HEK293T (cell line): ENCODE results near the gene AGO1.
A peak's percentile ranks its signal among the peaks of the same experiment; 100 is the strongest.

Experiments
- CTCF ChIA-PET: fragments of 350-600 bp; formaldehyde crosslinking; extraction: SDS; loops from one replicate; lab custom pipeline; 2021; ENCODE audit warnings: antibody characterized with exemption, inconsistent platforms; lab: Yijun Ruan, JAX
- POLR2A ChIA-PET: fragments of 350-600 bp; formaldehyde crosslinking; extraction: SDS; loops from one replicate; lab custom pipeline; 2020; ENCODE audit warnings: antibody characterized with exemption, inconsistent platforms; lab: Yijun Ruan, JAX
- DNase-seq: peaks from one replicate; pipeline ENCODE4 v3.0.0; 2012; ENCODE audit warnings: mixed read lengths; ENCODE audit errors: extremely low spot score
- ARNT ChIP-seq: fragments of 450-650 bp; IDR thresholded peaks from 2 replicates; pipeline ENCODE4 v1.6.1; 2017; ENCODE audit warnings: mild to moderate bottlenecking
- BHLHE40 ChIP-seq: fragments of 450-650 bp; IDR thresholded peaks from 2 replicates; pipeline ENCODE4 v1.6.1; 2016; ENCODE audit warnings: mild to moderate bottlenecking, moderate library complexity, borderline replicate concordance
- CTBP1 ChIP-seq: fragments of 450-650 bp; IDR thresholded peaks from 2 replicates; pipeline ENCODE4 v1.6.1; 2016; ENCODE audit warnings: borderline replicate concordance
- ELF4 ChIP-seq: fragments of 450-650 bp; IDR thresholded peaks from 2 replicates; pipeline ENCODE4 v1.6.1; 2017; ENCODE audit warnings: antibody characterized with exemption
- FOXA1 ChIP-seq: fragments of 450-650 bp; IDR thresholded peaks from 2 replicates; pipeline ENCODE4 v1.6.1; 2016; ENCODE audit warnings: mild to moderate bottlenecking
- FOXK2 ChIP-seq: fragments of 450-650 bp; IDR thresholded peaks from 2 replicates; pipeline ENCODE4 v1.6.1; 2016; ENCODE audit warnings: mild to moderate bottlenecking
- FOXM1 ChIP-seq: fragments of 450-650 bp; IDR thresholded peaks from 2 replicates; pipeline ENCODE4 v1.6.1; 2017; ENCODE audit warnings: mild to moderate bottlenecking, borderline replicate concordance
- HDGF ChIP-seq: fragments of 450-650 bp; IDR thresholded peaks from 2 replicates; pipeline ENCODE4 v1.6.1; 2017; ENCODE audit warnings: antibody characterized with exemption, borderline replicate concordance
- L3MBTL2 ChIP-seq: fragments of 450-650 bp; conservative IDR thresholded peaks from 2 replicates; pipeline ENCODE4 v1.6.1; 2016; ENCODE audit warnings: mild to moderate bottlenecking
- LEF1 ChIP-seq: fragments of 450-650 bp; IDR thresholded peaks from 2 replicates; pipeline ENCODE4 v1.6.1; 2017; ENCODE audit warnings: mild to moderate bottlenecking, borderline replicate concordance
- NFRKB ChIP-seq: fragments of 450-650 bp; IDR thresholded peaks from 2 replicates; pipeline ENCODE4 v1.6.1; 2016; ENCODE audit warnings: mild to moderate bottlenecking, moderate library complexity
- SP1 ChIP-seq: fragments of 450-650 bp; IDR thresholded peaks from 2 replicates; pipeline ENCODE4 v1.6.1; 2017
- SUZ12 ChIP-seq: fragments of 450-650 bp; IDR thresholded peaks from 2 replicates; pipeline ENCODE4 v1.6.1; 2016; ENCODE audit warnings: mild to moderate bottlenecking
- TARDBP ChIP-seq: fragments of 450-650 bp; IDR thresholded peaks from 2 replicates; pipeline ENCODE4 v1.6.1; 2016
- ZNF384 ChIP-seq: fragments of 450-650 bp; IDR thresholded peaks from 2 replicates; pipeline ENCODE4 v1.6.1; 2016
- TF ChIP-seq, protein P1 (sequence below): fragments of 450-650 bp; IDR thresholded peaks from 2 replicates; pipeline ENCODE4 v1.6.1; 2016

Gene AGO1

GRCh38 chr1:35925741-35926140 lies 42.7 kb downstream of the AGO1 start:
- ChIA-PET CTCF (no interaction called here), POLR2A (no interaction called here)
- DNase-seq = no peak
- TF ChIP-seq BHLHE40 = no peak
- TF ChIP-seq L3MBTL2 = no peak
- TF ChIP-seq FOXK2 = no peak
- TF ChIP-seq FOXM1 = no peak
- no peak for TF ChIP-seq NFRKB
- TF ChIP-seq ZNF384 = no peak
- TF ChIP-seq LEF1 = no peak
- TF ChIP-seq, protein P1, sequence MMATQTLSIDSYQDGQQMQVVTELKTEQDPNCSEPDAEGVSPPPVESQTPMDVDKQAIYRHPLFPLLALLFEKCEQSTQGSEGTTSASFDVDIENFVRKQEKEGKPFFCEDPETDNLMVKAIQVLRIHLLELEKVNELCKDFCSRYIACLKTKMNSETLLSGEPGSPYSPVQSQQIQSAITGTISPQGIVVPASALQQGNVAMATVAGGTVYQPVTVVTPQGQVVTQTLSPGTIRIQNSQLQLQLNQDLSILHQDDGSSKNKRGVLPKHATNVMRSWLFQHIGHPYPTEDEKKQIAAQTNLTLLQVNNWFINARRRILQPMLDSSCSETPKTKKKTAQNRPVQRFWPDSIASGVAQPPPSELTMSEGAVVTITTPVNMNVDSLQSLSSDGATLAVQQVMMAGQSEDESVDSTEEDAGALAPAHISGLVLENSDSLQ = no peak
- no peak for TF ChIP-seq ELF4
- TF ChIP-seq ARNT = no peak
- TF ChIP-seq FOXA1 = no peak
- no peak for TF ChIP-seq SUZ12
- TF ChIP-seq TARDBP = no peak
- TF ChIP-seq CTBP1 = no peak
- TF ChIP-seq HDGF = no peak
- no peak for TF ChIP-seq SP1

DNA sequence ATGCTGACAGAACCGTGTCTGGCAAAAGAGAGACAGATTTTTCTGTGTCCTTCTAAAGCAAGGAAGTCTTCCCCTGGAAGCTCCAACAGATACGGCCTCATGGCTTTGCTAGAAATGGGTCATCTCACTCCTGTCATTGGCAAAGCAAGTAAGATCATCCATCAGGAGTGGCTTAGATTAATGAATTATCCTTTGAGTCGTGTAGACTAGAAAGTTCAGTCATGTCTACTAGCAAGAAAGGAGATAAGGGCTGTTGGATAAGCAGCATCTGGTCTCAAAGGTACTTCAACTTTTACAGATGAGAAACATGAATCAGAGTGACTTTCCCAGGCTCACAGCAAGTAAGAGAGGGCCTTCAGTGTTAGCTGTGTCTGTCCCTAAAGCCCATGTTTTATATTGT lies 44.5 kb downstream of the AGO1 start:
- ChIA-PET POLR2A (no interaction called here), CTCF (no interaction called here)
- no peak for DNase-seq
- TF ChIP-seq FOXM1 (no peak), FOXA1 (no peak), L3MBTL2 (no peak), NFRKB (no peak)

DNA sequence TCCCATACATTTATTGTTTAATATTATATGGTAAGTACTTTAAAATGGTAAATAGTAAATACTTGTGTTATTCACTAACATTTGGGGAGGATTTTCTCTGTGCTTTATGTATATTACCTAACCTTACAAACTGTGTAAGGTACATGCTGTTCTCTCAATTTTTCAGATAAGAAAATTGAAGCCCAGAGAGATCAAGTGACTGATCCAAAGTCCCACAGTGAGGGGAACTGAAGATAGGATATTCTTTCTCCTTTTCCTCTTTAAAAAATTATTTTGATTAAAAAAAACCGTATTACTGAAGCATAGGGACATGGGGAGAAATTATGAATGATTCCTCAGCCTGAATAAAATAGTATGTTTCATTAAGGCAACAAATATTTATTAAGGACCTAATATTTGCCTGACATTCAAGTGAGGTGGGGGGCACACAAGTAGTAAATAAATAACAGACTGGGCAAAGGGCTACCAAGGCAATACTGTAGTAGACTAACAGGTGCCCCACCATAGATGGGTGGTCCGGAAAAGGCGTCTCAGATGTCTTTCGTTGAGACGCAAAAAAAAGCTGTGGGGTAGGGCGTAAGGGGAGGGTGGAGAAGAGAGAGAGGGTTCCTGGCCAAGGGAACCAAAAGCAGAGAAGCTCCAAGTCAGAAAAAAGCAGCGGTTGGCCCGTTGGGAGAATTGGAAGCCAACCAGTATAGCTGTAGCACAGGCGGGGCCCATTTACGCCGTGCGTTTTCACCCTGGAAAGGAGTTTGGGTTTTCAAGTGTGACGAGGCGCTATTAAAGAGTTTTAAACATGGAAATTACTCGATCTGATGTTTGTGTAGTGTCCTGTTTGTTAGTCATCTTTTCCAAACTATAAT lies 47.0 kb downstream of the AGO1 start:
- ChIA-PET POLR2A (interaction anchor here (0.7 to 2.6 kb wide), 9 partner anchors 11 to 351 kb away, joined by 3 to 13 read pairs (median 5); partner anchors contain the start of gene AGO1), CTCF (no interaction called here)
- DNase-seq = peak; percentile 56

GRCh38 chr1:35930593-35931445 lies 47.8 kb downstream of the AGO1 start, which contains the start of gene AGO3:
Gene AGO3, plus strand, starts transcription at chr1:35931105. Its CDS starts 322 bp downstream, at chr1:35931427.
- CTCF ChIA-PET = no interaction called here
- POLR2A ChIA-PET = interaction anchor here (0.6 to 2.6 kb wide), 22 partner anchors 8 to 350 kb away, joined by 3 to 13 read pairs (median 4); partner anchors contain the start of genes AGO1, CLSPN and TEKT2
- TF ChIP-seq, protein P1 = no peak
- 0 out of 2 replicates have a peak, but pooled peaks have one; percentile 28 for TF ChIP-seq L3MBTL2
- TF ChIP-seq LEF1 = 0 out of 2 replicates have a peak, but pooled peaks have one; percentile 59
- TF ChIP-seq FOXA1 = no peak
- no peak for TF ChIP-seq FOXK2
- DNase-seq = peak; percentile 84

More for the DNA sequence above, 47.0 kb downstream of the AGO1 start:
- TF ChIP-seq ELF4 (no peak), ZNF384 (no peak), SUZ12 (no peak), CTBP1 (no peak), SP1 (no peak), FOXK2 (no peak), L3MBTL2 (no peak), LEF1 (no peak), BHLHE40 (no peak), FOXA1 (no peak)
- TF ChIP-seq, protein P1 = no peak

GRCh38 chr1:35931446-35932157 lies 48.6 kb downstream of the AGO1 start:
- ChIA-PET POLR2A (interaction anchor here (0.6 to 2.6 kb wide), 21 partner anchors 9 to 201 kb away, joined by 3 to 13 read pairs (median 4); partner anchors contain the start of genes AGO1, CLSPN and TEKT2), CTCF (no interaction called here)
- DNase-seq = no peak
- TF ChIP-seq SUZ12 (no peak), BHLHE40 (no peak), CTBP1 (no peak), ZNF384 (no peak), TARDBP (no peak), ELF4 (no peak), FOXA1 (no peak), L3MBTL2 (no peak), FOXM1 (no peak), ARNT (no peak), LEF1 (no peak), NFRKB (no peak), SP1 (no peak), FOXK2 (no peak), HDGF (no peak)
- TF ChIP-seq, protein P1 = no peak
